CD4-positive, alpha-beta T cell (primary cell): ENCODE data around the gene GBX1. TPM values are rescaled to one million over a fixed set of nuclear protein-coding genes. Genes with fewer than 3 reads are reported as not detected.
A peak's percentile ranks its signal among the peaks of the same experiment; 100 is the strongest.

Experiments
- ATAC-seq: fragments of 200-7000 bp; cut with Tn5 transposase; one replicate; pipeline ENCODE4 v1.10.0; 2022; ENCODE audit warnings: mild to moderate bottlenecking; ENCODE audit not compliant: poor library complexity
- CTCF ChIA-PET: fragments of 350-600 bp; sonication (Branson Sonifier 250); formaldehyde crosslinking; loops from one replicate; lab custom pipeline; 2021; ENCODE audit warnings: antibody characterized with exemption, inconsistent platforms; lab: Charles Lee
- POLR2A ChIA-PET: fragments of 350-600 bp; sonication (Branson Sonifier 250); formaldehyde crosslinking; loops from one replicate; lab custom pipeline; 2021; ENCODE audit warnings: antibody characterized with exemption, inconsistent platforms; lab: Charles Lee
- DNase-seq, 14 experiments: peaks; one replicate each; pipeline ENCODE4 v3.0.0-alpha.2; 2013 to 2020; ENCODE audit warnings: mixed read lengths in 2 of 14
- H3K27ac ChIP-seq, 2 donors: one replicate each; pipeline versions ENCODE4 v1.5.1 to v1.7.0; 2013; ENCODE audit warnings: low read length in 2 of 2, low read depth in 1 of 2, mild to moderate bottlenecking in 1 of 2
- H3K27me3 ChIP-seq, 2 experiments: 1 replicate in 1 of 2; 2 replicates in 1 of 2; pipeline versions ENCODE4 v1.6.1 to v1.7.0; 2013; ENCODE audit warnings: low read length in 2 of 2, control low read depth in 1 of 2, mild to moderate bottlenecking in 1 of 2, moderate library complexity in 1 of 2; ENCODE audit not compliant: insufficient read depth in 2 of 2, control insufficient read depth in 1 of 2
- H3K36me3 ChIP-seq: one replicate; pipeline ENCODE4 v1.6.1; 2013; ENCODE audit warnings: low read length, control low read depth; ENCODE audit not compliant: insufficient read depth
- H3K4me1 ChIP-seq: one replicate; pipeline ENCODE4 v1.6.1; 2013; ENCODE audit warnings: low read length, control low read depth; ENCODE audit not compliant: insufficient read depth
- H3K4me3 ChIP-seq: one replicate; pipeline ENCODE4 v1.5.1; 2013; ENCODE audit warnings: mild to moderate bottlenecking, low read length, moderate library complexity
- H3K9me3 ChIP-seq, 2 experiments: 1 replicate in 1 of 2; 2 replicates in 1 of 2; pipeline versions ENCODE4 v1.6.1 to v1.7.0; 2013; ENCODE audit warnings: low read length in 2 of 2, mild to moderate bottlenecking in 2 of 2, control low read depth in 1 of 2, moderate library complexity in 1 of 2; ENCODE audit not compliant: control insufficient read depth in 1 of 2, insufficient read depth in 1 of 2
- H3K27ac Mint-ChIP-seq: one replicate; pipeline ENCODE4 v1.8.0; 2020; ENCODE audit warnings: mixed read lengths
- H3K27me3 Mint-ChIP-seq: one replicate; pipeline ENCODE4 v1.8.0; 2021; ENCODE audit warnings: mixed read lengths
- H3K36me3 Mint-ChIP-seq: one replicate; pipeline ENCODE4 v1.8.0; 2021; ENCODE audit warnings: low read depth, mixed read lengths
- H3K4me1 Mint-ChIP-seq: one replicate; pipeline ENCODE4 v1.8.0; 2021; ENCODE audit warnings: low read depth, mixed read lengths
- H3K4me3 Mint-ChIP-seq: one replicate; pipeline ENCODE4 v1.8.0; 2020; ENCODE audit warnings: mild to moderate bottlenecking, mixed read lengths
- H3K9me3 Mint-ChIP-seq: one replicate; pipeline ENCODE4 v1.8.0; 2020; ENCODE audit warnings: mixed read lengths
- intact Hi-C, 2 experiments: fragments of 100-400 bp; cut with DNase I in 1 of 2; cut with micrococcal nuclease in 1 of 2; formaldehyde crosslinking; loops; one replicate each; pipeline versions ENCODE4 v1.15.1 to v1.9.0; 2023 to 2025; cut with DNase I, micrococcal nuclease
- total RNA-seq, 174 experiments: library from RNA in 2 of 174; stranded (reverse) in 2 of 174; gene quantifications; one replicate each; pipeline ENCODE4 v1.2.3 and lab custom pipeline; 2021 to 2026
- TF ChIP-seq, protein P1 (sequence below): fragments of 200-600 bp; IDR thresholded peaks from one replicate; pipeline ENCODE4 v1.8.0; 2022; ENCODE audit warnings: antibody characterized with exemption, mild to moderate bottlenecking

GBX1 gene
- total RNA-seq, 2 experiments from 2014 or later = not detected

GRCh38 chr7:151207315-151207714, 39.8 kb upstream of the GBX1 start:
- Histone ChIP-seq H3K9me3 (no peaks in the 10 kb centered on the region), H3K4me1 (peaks cover 58% of the 10 kb centered on the region), H3K4me3 (no peak overlapping the region), H3K27me3 (no peaks in the 10 kb centered on the region), H3K27ac (peak overlapping the region in 1 of 2 donors; percentile 65), H3K36me3 (peaks cover 4% of the 10 kb centered on the region)
- ATAC-seq (peak; percentile 61), DNase-seq (peak in 3 of 14 experiments; percentile 11 to 52 (median 46))
- TF ChIP-seq, protein P1, sequence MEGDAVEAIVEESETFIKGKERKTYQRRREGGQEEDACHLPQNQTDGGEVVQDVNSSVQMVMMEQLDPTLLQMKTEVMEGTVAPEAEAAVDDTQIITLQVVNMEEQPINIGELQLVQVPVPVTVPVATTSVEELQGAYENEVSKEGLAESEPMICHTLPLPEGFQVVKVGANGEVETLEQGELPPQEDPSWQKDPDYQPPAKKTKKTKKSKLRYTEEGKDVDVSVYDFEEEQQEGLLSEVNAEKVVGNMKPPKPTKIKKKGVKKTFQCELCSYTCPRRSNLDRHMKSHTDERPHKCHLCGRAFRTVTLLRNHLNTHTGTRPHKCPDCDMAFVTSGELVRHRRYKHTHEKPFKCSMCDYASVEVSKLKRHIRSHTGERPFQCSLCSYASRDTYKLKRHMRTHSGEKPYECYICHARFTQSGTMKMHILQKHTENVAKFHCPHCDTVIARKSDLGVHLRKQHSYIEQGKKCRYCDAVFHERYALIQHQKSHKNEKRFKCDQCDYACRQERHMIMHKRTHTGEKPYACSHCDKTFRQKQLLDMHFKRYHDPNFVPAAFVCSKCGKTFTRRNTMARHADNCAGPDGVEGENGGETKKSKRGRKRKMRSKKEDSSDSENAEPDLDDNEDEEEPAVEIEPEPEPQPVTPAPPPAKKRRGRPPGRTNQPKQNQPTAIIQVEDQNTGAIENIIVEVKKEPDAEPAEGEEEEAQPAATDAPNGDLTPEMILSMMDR = no peak
- Mint-ChIP-seq H3K9me3 (no peaks in the 10 kb centered on the region), H3K27ac (peak overlapping the region; percentile 71), H3K4me1 (peaks cover 28% of the 10 kb centered on the region), H3K36me3 (peaks cover 14% of the 10 kb centered on the region), H3K4me3 (peak overlapping the region; percentile 45), H3K27me3 (no peaks in the 10 kb centered on the region)
- intact Hi-C loops = loop anchor here in 1 of 2 experiments (2.0 kb wide), 1 partner anchor 19 kb away; the partner anchor contains the start of gene ABCF2
- ChIA-PET POLR2A (interaction anchor here (0.8 to 2.8 kb wide), 6 partner anchors 9 to 179 kb away, joined by 3 to 14 read pairs (median 4); partner anchors contain the start of genes ABCB8, ABCF2 and CHPF2), CTCF (interaction anchor here (0.7 to 2.0 kb wide), 4 partner anchors 17 to 83 kb away, joined by 3 to 9 read pairs (median 5); no protein-coding TSS in a partner anchor)

GRCh38 chr7:151206914-151207313, 39.4 kb upstream of the GBX1 start:
- intact Hi-C loops = loop anchor here in 1 of 2 experiments (2.0 kb wide), 1 partner anchor 20 kb away; the partner anchor contains the start of gene ABCF2
- H3K4me1 ChIP-seq = peaks cover 58% of the 10 kb centered on the region
- H3K4me3 ChIP-seq = no peak overlapping the region
- POLR2A ChIA-PET = interaction anchor here (0.9 to 2.8 kb wide), 5 partner anchors 9 to 179 kb away, joined by 3 to 14 read pairs (median 4); partner anchors contain the start of genes ABCB8 and ABCF2
- Mint-ChIP-seq H3K27ac (peak overlapping the region; percentile 71), H3K27me3 (no peaks in the 10 kb centered on the region), H3K4me1 (peaks cover 28% of the 10 kb centered on the region), H3K36me3 (peaks cover 10% of the 10 kb centered on the region), H3K9me3 (no peaks in the 10 kb centered on the region), H3K4me3 (peak overlapping the region; percentile 45)
- H3K27ac ChIP-seq = peak overlapping the region in 1 of 2 donors; percentile 70
- H3K36me3 ChIP-seq = peaks cover 4% of the 10 kb centered on the region
- no peaks in the 10 kb centered on the region for H3K27me3 ChIP-seq
- no peaks in the 10 kb centered on the region for H3K9me3 ChIP-seq
- CTCF ChIA-PET = interaction anchor here (0.7 to 2.0 kb wide), 4 partner anchors 17 to 39 kb away, joined by 3 to 9 read pairs (median 4); no protein-coding TSS in a partner anchor
- DNase-seq = peak in 5 of 14 experiments; percentile 19 to 84 (median 71)
- TF ChIP-seq, protein P1 = no peak
- ATAC-seq = peak; percentile 83

GRCh38 chr7:151205730-151206129, 38.2 kb upstream of the GBX1 start:
- Histone ChIP-seq H3K27me3 (no peaks in the 10 kb centered on the region), H3K4me1 (peaks cover 58% of the 10 kb centered on the region), H3K4me3 (no peak overlapping the region), H3K36me3 (peaks cover 2% of the 10 kb centered on the region), H3K27ac (peak overlapping the region in 1 of 2 donors; percentile 70), H3K9me3 (no peaks in the 10 kb centered on the region)
- H3K36me3 Mint-ChIP-seq = peaks cover 3% of the 10 kb centered on the region
- H3K4me1 Mint-ChIP-seq = peaks cover 28% of the 10 kb centered on the region
- no peaks in the 10 kb centered on the region for H3K9me3 Mint-ChIP-seq
- TF ChIP-seq, protein P1 = no peak
- DNase-seq (no peak), ATAC-seq (no peak)
- POLR2A ChIA-PET = interaction anchor here (2.8 kb wide), 1 partner anchor 21 kb away, joined by 14 read pairs; the partner anchor contains the start of gene ABCF2
- no peak overlapping the region for H3K4me3 Mint-ChIP-seq
- H3K27me3 Mint-ChIP-seq = no peaks in the 10 kb centered on the region
- intact Hi-C loops = loop anchor here in 1 of 2 experiments (2.0 kb wide), 1 partner anchor 21 kb away; the partner anchor contains the start of gene ABCF2
- CTCF ChIA-PET = no interaction called here
- peak overlapping the region; percentile 42 for H3K27ac Mint-ChIP-seq
